ENCODE data around the gene KIF5A.

KIF5A gene

DNA sequence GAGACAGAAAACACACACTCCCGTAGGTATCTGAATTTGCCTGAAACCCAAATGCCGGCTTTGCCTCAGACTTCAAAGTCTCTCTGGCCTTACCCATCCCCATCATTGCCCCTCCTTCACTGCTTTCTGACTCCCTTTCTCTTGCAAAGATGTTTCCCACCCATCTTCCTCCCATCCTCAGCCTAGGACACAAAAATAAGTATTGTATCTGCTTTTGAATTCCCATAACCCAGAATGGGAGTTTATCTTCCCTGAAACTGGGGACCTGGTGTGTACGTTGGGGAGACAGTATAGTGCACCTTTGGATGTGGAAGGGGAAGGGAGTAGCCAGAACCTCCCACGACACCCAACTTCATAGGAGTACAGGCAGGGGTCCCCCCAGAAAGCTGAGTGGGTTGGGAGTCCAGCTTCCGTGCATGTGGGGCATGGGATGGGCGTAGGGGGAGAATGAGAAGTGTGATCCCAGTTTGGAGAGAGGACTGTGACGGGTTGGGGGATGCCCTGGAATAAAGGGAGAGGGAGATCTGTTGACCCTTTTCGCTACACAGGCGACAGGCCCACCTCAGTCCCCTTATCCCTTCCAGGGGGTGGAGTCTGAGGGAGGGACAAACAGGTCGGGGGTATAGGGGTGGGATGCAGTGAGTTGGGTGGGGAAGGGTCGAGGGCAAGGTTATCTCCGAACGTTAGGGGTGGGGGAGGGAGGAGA, 488 bp upstream of the KIF5A start:
- no peak overlapping the region for H3K27ac ChIP-seq (ENCODE audit: low read depth, low read length, severe bottlenecking)
- peaks cover 25% of the 10 kb centered on the region for H3K4me1 ChIP-seq (ENCODE audit: control insufficient read depth, insufficient read depth, low read length, poor library complexity, severe bottlenecking)
- H3K4me3 ChIP-seq (ENCODE audit: extremely low read depth, insufficient read depth, low read length, poor library complexity, severe bottlenecking), result peak overlapping the region; percentile 43
- 42 to 59% methylated on average over 5 to 10 of the region's 13 CpGs for WGBS, 2 experiments (ENCODE audit: insufficient coverage in 2 of 2)
- peaks cover 14% of the 10 kb centered on the region for H3K36me3 ChIP-seq (ENCODE audit: control insufficient read depth, insufficient read depth, low read length)
- no peaks in the 10 kb centered on the region for H3K9me3 ChIP-seq (ENCODE audit: control insufficient read depth, low read length)

DNA sequence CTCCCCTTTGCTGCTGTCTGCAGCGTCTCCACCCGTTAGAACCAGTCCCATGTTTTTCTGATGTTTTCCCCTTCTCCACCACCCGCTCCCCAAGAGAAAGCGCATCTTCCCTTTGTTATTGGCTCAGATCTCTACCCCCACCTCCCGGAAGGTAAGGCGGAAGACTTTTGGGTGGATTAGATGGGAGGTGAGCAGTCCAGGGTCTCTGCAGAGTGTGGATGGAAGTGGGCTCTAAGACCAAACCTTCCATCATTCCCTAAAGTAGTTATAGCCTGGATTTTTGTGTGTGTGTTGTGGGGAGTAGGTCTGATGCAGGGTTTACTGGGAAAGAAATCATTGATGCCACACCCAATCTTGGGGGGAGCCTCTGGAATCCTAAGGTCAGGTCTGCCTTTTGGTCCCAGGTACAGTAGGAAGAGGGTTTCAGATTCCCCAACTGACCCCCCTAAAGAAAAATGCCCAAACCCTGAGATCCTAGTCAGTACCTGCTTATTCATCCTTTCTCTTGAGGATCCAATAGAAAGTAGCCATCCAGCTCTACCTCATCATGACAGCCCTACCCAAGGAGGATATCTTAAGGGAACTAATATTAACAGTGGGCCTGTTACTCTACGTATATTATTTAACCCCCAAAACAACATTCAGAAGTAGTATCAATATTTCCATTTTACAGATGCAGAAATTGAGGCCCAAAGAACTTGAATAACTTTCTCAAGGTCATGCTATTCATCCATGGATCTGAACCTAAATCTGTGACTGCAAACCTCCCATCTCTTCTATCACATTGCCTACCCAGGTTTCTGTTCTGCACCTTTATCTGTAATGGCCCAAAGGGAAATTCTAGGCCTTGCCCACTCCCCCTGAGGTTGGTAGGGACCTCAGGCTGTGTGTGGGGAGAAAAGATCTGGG, 1.1 kb downstream of the KIF5A start:
- Histone ChIP-seq H3K9me3 (ENCODE audit: control insufficient read depth, low read length) (no peaks in the 10 kb centered on the region), H3K4me3 (ENCODE audit: extremely low read depth, insufficient read depth, low read length, poor library complexity, severe bottlenecking) (peak overlapping the region; percentile 43), H3K27ac (ENCODE audit: low read depth, low read length, severe bottlenecking) (no peak overlapping the region), H3K36me3 (ENCODE audit: control insufficient read depth, insufficient read depth, low read length) (peaks cover under 1% of the 10 kb centered on the region), H3K4me1 (ENCODE audit: control insufficient read depth, insufficient read depth, low read length, poor library complexity, severe bottlenecking) (peaks cover 20% of the 10 kb centered on the region)
- WGBS, 2 experiments (ENCODE audit: insufficient coverage in 2 of 2), result 27 to 47% methylated on average over 3 of the region's 7 CpGs

DNA sequence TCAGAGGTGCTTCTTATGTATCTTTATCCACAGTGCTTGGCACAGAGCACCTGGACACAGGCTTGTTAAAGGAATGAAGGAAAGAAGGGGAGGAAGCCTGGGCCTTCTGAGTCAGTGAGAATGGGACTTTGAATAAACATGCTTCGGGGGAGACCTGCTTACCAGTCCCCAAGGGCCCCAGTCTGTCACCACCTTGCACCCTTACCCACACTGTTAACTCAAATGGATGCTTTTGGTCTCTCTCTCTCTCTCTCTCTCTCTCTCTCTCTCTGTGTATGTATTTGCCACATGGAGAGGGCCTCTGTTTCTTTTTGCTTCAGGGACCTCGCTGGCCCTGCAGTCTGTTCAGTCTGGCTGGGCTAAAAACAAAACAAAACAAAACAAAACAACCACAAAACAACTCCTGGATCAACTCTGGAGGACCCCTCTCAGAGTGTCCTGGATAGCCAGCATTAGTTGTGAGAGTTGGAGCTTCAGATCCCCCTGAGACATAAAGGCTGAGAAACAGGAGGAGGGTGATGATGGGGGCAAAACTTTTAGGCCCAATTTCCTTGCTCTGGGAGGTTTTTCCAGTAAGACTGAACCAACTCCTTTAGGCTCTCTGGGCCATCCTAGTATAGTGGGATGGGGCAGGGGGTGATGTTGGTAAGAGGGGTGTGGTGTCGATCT, 1.9 kb downstream of the KIF5A start:
- Histone ChIP-seq H3K36me3 (ENCODE audit: control insufficient read depth, insufficient read depth, low read length) (no peaks in the 10 kb centered on the region), H3K4me1 (ENCODE audit: control insufficient read depth, insufficient read depth, low read length, poor library complexity, severe bottlenecking) (peaks cover 17% of the 10 kb centered on the region), H3K27ac (ENCODE audit: low read depth, low read length, severe bottlenecking) (no peak overlapping the region), H3K4me3 (ENCODE audit: extremely low read depth, insufficient read depth, low read length, poor library complexity, severe bottlenecking) (no peak overlapping the region), H3K9me3 (ENCODE audit: control insufficient read depth, low read length) (no peaks in the 10 kb centered on the region)
- WGBS, 2 experiments (ENCODE audit: insufficient coverage in 2 of 2), result 57% methylated on average over 1 of the region's 3 CpGs; no CpG with 5 or more reads in 1 of the 2 experiments

DNA sequence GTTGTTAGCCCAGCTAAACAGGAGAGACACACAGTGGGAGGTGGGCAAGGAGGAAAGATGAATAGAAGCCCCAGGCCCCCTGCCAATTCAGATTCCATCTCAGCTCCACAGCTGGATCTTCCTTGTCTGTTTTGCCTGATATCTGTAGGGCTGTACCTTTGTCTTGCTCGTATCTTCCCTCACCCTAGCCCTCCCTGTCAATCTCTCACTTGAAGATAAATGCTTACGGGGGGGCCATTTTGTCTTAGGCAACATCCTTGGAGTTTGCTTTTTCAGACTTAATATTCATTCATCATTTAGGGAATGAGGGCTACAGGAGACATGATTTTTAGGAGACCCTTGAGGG, 2.4 kb downstream of the KIF5A start:
- Histone ChIP-seq H3K4me3 (ENCODE audit: extremely low read depth, insufficient read depth, low read length, poor library complexity, severe bottlenecking) (no peak overlapping the region), H3K36me3 (ENCODE audit: control insufficient read depth, insufficient read depth, low read length) (no peaks in the 10 kb centered on the region), H3K4me1 (ENCODE audit: control insufficient read depth, insufficient read depth, low read length, poor library complexity, severe bottlenecking) (peaks cover 17% of the 10 kb centered on the region), H3K9me3 (ENCODE audit: control insufficient read depth, low read length) (no peaks in the 10 kb centered on the region), H3K27ac (ENCODE audit: low read depth, low read length, severe bottlenecking) (peak overlapping the region; percentile 51)
- WGBS, 2 experiments (ENCODE audit: insufficient coverage in 2 of 2), result 86% methylated on average over 1 of the region's 2 CpGs; no CpG with 5 or more reads in 1 of the 2 experiments

DNA sequence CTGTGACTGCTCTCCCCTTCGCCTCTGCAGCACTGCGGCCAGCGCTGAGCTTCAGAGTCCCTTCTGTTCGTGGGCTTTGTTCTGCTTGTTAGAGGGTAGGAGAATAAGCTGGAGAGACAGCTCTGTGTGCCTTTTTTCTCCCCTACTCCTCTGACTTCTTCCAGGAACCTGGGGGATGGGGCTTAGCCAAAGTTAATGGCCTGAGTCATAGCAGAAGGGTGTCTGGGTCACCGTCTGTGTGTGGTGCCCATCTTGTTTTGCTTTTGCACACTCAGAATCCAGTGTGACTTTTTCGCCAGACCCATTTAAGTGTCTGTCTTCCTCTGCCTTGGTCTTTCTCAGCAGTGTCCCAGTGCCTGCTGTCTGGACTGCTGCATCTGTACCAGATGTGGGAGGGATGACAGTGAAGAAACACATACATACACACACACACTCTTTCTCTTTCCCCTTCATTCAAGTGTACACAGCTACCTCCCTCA, 3.0 kb downstream of the KIF5A start:
- H3K9me3 ChIP-seq (ENCODE audit: control insufficient read depth, low read length), result no peaks in the 10 kb centered on the region
- peak overlapping the region; percentile 51 for H3K27ac ChIP-seq (ENCODE audit: low read depth, low read length, severe bottlenecking)
- 48 to 65% methylated on average over 2 of the region's 6 CpGs for whole genome bisulfite sequencing, 2 experiments (ENCODE audit: insufficient coverage in 2 of 2)
- peaks cover 17% of the 10 kb centered on the region for H3K4me1 ChIP-seq (ENCODE audit: control insufficient read depth, insufficient read depth, low read length, poor library complexity, severe bottlenecking)
- H3K4me3 ChIP-seq (ENCODE audit: extremely low read depth, insufficient read depth, low read length, poor library complexity, severe bottlenecking), result no peak overlapping the region
- H3K36me3 ChIP-seq (ENCODE audit: control insufficient read depth, insufficient read depth, low read length), result no peaks in the 10 kb centered on the region

DNA sequence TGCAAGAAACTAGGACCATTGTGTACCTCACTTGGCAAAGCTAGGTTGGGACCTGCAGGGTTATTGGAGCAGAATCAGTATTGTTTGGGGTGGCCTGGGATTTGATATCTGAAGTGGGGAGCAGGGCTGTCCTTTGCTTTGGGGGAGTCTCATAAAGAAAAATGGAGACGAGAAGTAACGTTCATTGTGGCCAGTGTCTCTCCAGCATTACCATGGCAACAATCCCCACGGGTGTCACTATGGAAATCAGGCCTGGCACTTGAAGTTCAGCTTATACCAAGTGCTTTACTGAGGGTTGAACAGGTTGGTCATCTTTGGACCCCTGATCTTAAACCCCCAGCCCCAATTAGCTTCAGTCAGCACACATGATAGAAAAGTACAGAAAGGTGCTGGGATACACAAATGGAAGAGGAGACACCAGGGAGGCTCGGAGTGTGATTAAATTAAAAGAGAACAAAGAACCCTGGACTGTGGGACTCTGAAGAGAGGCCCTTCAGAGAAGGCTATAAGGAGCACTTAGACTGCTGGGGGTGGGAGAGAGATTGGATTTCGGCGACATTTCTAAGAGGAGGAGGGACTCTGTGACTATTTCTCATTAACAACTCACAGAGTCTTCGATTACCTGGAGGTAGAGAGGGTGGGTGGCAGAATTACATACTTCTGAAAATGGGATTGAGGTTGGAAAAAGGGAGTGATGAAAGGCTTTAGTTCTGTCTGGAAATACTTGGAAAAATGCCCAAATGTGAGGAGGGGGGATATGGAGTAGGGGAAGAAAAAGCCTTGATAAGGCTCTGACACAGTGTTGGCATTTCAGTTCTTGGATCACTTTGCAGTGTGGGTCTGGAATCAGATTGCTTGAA, 3.7 kb downstream of the KIF5A start:
- H3K27ac ChIP-seq (ENCODE audit: low read depth, low read length, severe bottlenecking), result no peak overlapping the region
- WGBS, 2 experiments (ENCODE audit: insufficient coverage in 2 of 2), result 89 to 91% methylated on average over 4 of the region's 7 CpGs
- no peak overlapping the region for H3K4me3 ChIP-seq (ENCODE audit: extremely low read depth, insufficient read depth, low read length, poor library complexity, severe bottlenecking)
- H3K9me3 ChIP-seq (ENCODE audit: control insufficient read depth, low read length), result no peaks in the 10 kb centered on the region
- no peaks in the 10 kb centered on the region for H3K36me3 ChIP-seq (ENCODE audit: control insufficient read depth, insufficient read depth, low read length)
- peaks cover 17% of the 10 kb centered on the region for H3K4me1 ChIP-seq (ENCODE audit: control insufficient read depth, insufficient read depth, low read length, poor library complexity, severe bottlenecking)

DNA sequence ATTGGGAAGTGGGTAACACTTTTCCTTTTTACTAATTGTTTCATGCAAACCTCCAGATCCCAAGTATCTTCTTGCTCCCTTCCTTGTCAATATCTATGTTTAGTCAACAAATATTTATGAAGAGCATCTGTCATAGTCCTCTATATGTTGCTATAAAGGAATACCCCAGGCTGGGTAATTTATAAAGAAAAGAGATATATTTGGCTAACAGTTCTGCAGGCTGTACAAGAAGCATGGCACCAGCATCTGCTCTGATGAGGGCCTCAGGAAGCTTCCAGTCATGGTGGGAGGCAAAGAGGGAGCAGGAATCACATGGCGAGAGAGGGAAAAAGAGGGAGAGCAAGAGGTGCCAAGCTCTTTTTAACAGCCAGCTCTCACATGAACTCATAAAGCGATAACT, 4.6 kb downstream of the KIF5A start:
- Histone ChIP-seq H3K4me3 (ENCODE audit: extremely low read depth, insufficient read depth, low read length, poor library complexity, severe bottlenecking) (no peak overlapping the region), H3K36me3 (ENCODE audit: control insufficient read depth, insufficient read depth, low read length) (no peaks in the 10 kb centered on the region), H3K9me3 (ENCODE audit: control insufficient read depth, low read length) (no peaks in the 10 kb centered on the region), H3K27ac (ENCODE audit: low read depth, low read length, severe bottlenecking) (no peak overlapping the region), H3K4me1 (ENCODE audit: control insufficient read depth, insufficient read depth, low read length, poor library complexity, severe bottlenecking) (peaks cover 17% of the 10 kb centered on the region)
- 83 to 100% methylated on average over 1 of the region's 2 CpGs for WGBS, 2 experiments (ENCODE audit: insufficient coverage in 2 of 2)

DNA sequence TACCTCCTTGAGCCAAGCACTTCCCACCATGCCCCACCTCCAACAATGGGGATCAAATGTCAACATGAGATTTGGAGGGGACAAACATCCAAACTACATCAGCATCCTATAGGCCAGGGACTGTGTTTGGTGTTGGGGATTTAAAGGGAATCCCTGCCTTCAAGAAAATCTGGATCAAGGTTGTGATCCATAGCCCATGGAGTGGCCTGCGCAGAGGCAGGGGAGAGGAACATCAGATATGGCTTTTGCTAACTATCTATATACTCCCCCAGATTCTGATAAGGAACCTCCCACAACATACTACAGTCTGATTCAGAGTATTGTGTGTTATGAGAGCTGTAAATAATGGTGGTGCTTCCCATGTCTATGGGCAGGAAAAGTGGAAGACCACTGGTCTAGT, 5.1 kb downstream of the KIF5A start:
- Histone ChIP-seq H3K4me1 (ENCODE audit: control insufficient read depth, insufficient read depth, low read length, poor library complexity, severe bottlenecking) (peaks cover 17% of the 10 kb centered on the region), H3K4me3 (ENCODE audit: extremely low read depth, insufficient read depth, low read length, poor library complexity, severe bottlenecking) (no peak overlapping the region), H3K27ac (ENCODE audit: low read depth, low read length, severe bottlenecking) (no peak overlapping the region), H3K36me3 (ENCODE audit: control insufficient read depth, insufficient read depth, low read length) (no peaks in the 10 kb centered on the region), H3K9me3 (ENCODE audit: control insufficient read depth, low read length) (no peaks in the 10 kb centered on the region)
- no CpG with 5 or more reads among the region's 1 CpG for WGBS, 2 experiments (ENCODE audit: insufficient coverage in 2 of 2)

DNA sequence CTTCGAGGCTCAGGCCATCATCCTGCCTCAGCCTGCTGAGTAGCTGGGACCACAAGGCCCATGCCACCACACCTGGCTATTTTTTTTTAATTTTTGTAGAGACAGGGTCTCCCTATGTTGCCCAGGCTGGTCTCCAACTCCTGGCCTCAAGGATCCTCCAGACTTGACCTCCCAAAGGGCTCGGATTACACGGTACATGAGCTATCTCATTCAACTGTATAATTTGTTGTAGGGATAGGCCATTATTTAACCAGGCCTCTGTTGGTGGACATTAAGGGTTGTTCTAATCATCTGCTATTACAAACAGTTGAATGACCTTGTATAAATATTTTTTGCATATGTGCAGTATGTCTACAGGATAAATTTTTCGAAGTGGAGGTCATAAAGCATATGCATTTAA, 9.0 kb downstream of the KIF5A start:
- WGBS, 2 experiments (ENCODE audit: insufficient coverage in 2 of 2), result 83 to 90% methylated on average over 1 to 2 of the region's 4 CpGs
- Histone ChIP-seq H3K4me1 (ENCODE audit: control insufficient read depth, insufficient read depth, low read length, poor library complexity, severe bottlenecking) (peaks cover 5% of the 10 kb centered on the region), H3K36me3 (ENCODE audit: control insufficient read depth, insufficient read depth, low read length) (no peaks in the 10 kb centered on the region), H3K27ac (ENCODE audit: low read depth, low read length, severe bottlenecking) (no peak overlapping the region), H3K4me3 (ENCODE audit: extremely low read depth, insufficient read depth, low read length, poor library complexity, severe bottlenecking) (no peak overlapping the region), H3K9me3 (ENCODE audit: control insufficient read depth, low read length) (no peaks in the 10 kb centered on the region)

DNA sequence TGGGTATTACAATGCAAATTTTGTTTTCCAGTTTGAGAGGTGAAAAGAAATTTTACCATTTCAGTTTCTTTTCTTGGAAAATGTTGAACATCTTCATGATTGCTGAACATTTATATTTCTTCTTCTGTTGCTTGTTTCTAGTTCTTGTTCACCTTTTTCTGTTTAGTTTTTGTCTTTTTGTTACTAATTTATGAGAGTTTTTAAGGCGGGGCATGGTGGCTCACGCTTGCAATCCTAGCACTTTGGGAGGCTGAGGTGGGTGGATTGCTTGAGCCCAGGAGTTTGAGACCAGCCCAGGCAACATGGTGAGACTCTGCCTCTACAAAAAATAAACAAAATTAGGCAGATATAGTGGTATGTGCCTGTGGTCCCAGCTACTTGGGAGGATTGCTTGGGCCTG, 10.7 kb downstream of the KIF5A start:
- H3K4me1 ChIP-seq (ENCODE audit: control insufficient read depth, insufficient read depth, low read length, poor library complexity, severe bottlenecking), result peaks cover 5% of the 10 kb centered on the region
- no peaks in the 10 kb centered on the region for H3K9me3 ChIP-seq (ENCODE audit: control insufficient read depth, low read length)
- H3K36me3 ChIP-seq (ENCODE audit: control insufficient read depth, insufficient read depth, low read length), result no peaks in the 10 kb centered on the region
- no CpG with 5 or more reads among the region's 2 CpGs for WGBS, 2 experiments (ENCODE audit: insufficient coverage in 2 of 2)
- H3K4me3 ChIP-seq (ENCODE audit: extremely low read depth, insufficient read depth, low read length, poor library complexity, severe bottlenecking), result no peak overlapping the region
- no peak overlapping the region for H3K27ac ChIP-seq (ENCODE audit: low read depth, low read length, severe bottlenecking)
